HG02678 (cell line): ENCODE measurements around the gene ZSWIM7.

Experiments used
- ATAC-seq: cut with Tn5 transposase; IDR thresholded peaks from one replicate; pipeline ENCODE4 v1.9.1; 2021; ENCODE audit warnings: mild to moderate bottlenecking, moderate library complexity; ENCODE audit not compliant: unreplicated experiment

ZSWIM7 gene

GRCh38 chr17:15935891-15936290, 63.6 kb downstream of the ZSWIM7 start:
- no peak for ATAC-seq

DNA sequence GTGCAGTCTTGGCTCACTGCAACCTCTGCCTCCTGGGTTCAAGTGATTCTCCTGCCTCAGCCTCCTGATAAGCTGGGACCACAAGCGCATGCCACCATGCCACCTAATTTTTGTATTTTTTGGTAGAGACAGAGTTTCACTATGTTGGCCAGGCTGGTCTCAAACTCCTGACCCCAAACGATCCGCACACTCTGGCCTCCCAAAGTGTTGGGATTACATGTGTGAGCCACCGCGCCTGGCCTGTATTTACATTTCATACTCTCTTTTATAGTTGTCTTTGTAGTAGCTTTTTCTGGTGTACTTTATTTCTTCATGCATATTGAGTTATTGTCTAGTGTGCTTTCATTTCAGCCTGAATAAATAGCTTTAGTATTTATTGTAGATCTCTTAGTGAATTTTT, 64.6 kb downstream of the ZSWIM7 start:
- ATAC-seq: no peak

GRCh38 chr17:15931394-15931793, 68.1 kb downstream of the ZSWIM7 start:
- no peak for ATAC-seq

DNA sequence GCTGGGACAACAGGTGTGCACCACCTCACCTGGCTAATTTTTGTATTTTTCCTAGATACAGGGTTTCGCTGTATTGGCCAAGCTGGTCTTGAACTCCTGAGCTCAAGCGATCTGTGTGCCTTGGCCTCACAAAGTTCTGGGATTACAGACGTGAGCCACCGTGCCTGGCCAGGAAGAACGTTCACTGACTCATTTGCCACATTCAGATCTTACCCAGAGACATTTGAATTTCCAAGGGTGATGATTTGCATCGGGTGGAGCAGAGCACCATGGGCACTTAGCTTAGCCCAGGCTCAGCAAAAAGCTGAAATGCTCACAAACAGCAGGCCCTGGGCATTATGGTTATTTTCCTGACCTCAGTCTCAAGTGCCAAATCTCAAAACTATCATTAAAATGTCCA, 69.1 kb downstream of the ZSWIM7 start:
- ATAC-seq: no peak

DNA sequence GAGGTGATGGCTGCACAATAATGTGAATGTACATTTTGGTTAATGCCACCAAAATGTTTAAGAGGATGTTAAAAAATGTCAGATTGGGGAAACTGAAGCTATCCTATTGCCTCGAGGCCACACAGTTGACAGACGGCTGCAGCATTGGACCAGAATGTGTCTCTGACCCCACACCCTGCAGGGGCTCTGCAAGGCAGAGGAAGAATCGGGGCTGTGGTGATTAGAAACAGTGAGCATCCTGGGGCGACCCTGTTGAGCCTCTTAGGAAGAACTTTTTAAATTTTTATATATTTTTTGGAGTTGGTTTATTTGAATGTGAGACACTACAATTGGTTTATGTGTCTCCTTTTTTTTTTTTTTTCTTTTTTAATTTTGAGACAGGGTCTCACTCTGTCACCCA, 69.6 kb downstream of the ZSWIM7 start:
- ATAC-seq: no peak

- ATAC-seq: no peak
Observed at GRCh38 chr17:15928286-15928785, 71.2 kb downstream of the ZSWIM7 start.
